Breast epithelium (tissue), 4 donors: ENCODE measurements around the gene KLHL12. TPM values are rescaled to one million over a fixed set of nuclear protein-coding genes. Genes with fewer than 3 reads are reported as not detected.
"Not testable (repeated sequence)": the region's sequence is repeated elsewhere in the genome, so short reads cannot be mapped to it uniquely, and the experiment has no call there.

Source experiments
- DNase-seq, 2 donors: peaks; one replicate each; pipeline ENCODE4 v3.0.0-alpha.2; 2019; ENCODE audit warnings: low spot score in 2 of 2
- H3K27ac ChIP-seq, 2 donors: fragments of 200-600 bp; sonication (generic) in 1 of 2; one replicate each; pipeline ENCODE4 v1.5.1; 2016 to 2019; ENCODE audit warnings: mild to moderate bottlenecking in 1 of 2
- H3K27me3 ChIP-seq, 2 donors: fragments of 200-600 bp; sonication (generic) in 1 of 2; one replicate each; pipeline versions ENCODE4 v1.5.1 to v1.6.0; 2017 to 2019; ENCODE audit warnings: control low read depth in 1 of 2, mild to moderate bottlenecking in 1 of 2
- H3K36me3 ChIP-seq: fragments of 200-600 bp; one replicate; pipeline ENCODE4 v1.5.1; 2019
- H3K4me1 ChIP-seq, 2 donors: fragments of 200-600 bp; sonication (generic); one replicate each; pipeline ENCODE4 v1.5.1; 2016 to 2019; ENCODE audit warnings: control low read depth in 1 of 2
- H3K4me3 ChIP-seq, 3 donors: fragments of 200-600 bp; sonication (generic); 1 replicate in 2 of 3; 2 replicates in 1 of 3; pipeline ENCODE4 v1.5.1; 2016 to 2019; ENCODE audit warnings: mild to moderate bottlenecking in 3 of 3, moderate library complexity in 2 of 3
- H3K9me3 ChIP-seq, 2 donors: fragments of 200-600 bp; sonication (generic) in 1 of 2; one replicate each; pipeline ENCODE4 v1.5.1; 2016 to 2019; ENCODE audit warnings: control low read depth in 1 of 2
- POLR2A ChIP-seq: fragments of 450-650 bp; IDR thresholded peaks from one replicate; pipeline ENCODE4 v1.6.1; 2016; ENCODE audit warnings: antibody characterized with exemption, mild to moderate bottlenecking, moderate library complexity
- POLR2AphosphoS5 ChIP-seq, 3 donors: sonication (generic); formaldehyde crosslinking; IDR thresholded peaks; one replicate each; pipeline ENCODE4 v1.6.1; 2017; ENCODE audit warnings: antibody characterized with exemption in 3 of 3
- intact Hi-C: fragments of 100-400 bp; cut with DNase I; formaldehyde crosslinking; loops from one replicate; pipeline ENCODE4 v1.15.1; 2023; ENCODE audit warnings: low total_unique reads
- total RNA-seq, 3 donors: library from RNA; depleted of rRNA; stranded (reverse); fragments of >200 nt; gene quantifications; one replicate each; pipeline ENCODE4 v1.1.0, GENCODE V29; 2016
- TF ChIP-seq, protein P1 (sequence below), 3 donors: fragments of 450-650 bp; IDR thresholded peaks; one replicate each; pipeline ENCODE4 v1.5.1; 2016 to 2017; ENCODE audit warnings: antibody characterized with exemption in 3 of 3, mild to moderate bottlenecking in 3 of 3, moderate library complexity in 3 of 3

The KLHL12 gene
- total RNA-seq, 3 donors from 2014 or later: 21.3 to 26.4 (median 25.5) TPM

- no peaks in the 10 kb centered on the region for H3K9me3 ChIP-seq
- DNase-seq: no peak
- H3K36me3 ChIP-seq: peaks cover 25% of the 10 kb centered on the region
- TF ChIP-seq POLR2A: no peak
- TF ChIP-seq POLR2AphosphoS5 (IDR thresholded peaks at IDR 0.05): no peak
- TF ChIP-seq, protein P1, sequence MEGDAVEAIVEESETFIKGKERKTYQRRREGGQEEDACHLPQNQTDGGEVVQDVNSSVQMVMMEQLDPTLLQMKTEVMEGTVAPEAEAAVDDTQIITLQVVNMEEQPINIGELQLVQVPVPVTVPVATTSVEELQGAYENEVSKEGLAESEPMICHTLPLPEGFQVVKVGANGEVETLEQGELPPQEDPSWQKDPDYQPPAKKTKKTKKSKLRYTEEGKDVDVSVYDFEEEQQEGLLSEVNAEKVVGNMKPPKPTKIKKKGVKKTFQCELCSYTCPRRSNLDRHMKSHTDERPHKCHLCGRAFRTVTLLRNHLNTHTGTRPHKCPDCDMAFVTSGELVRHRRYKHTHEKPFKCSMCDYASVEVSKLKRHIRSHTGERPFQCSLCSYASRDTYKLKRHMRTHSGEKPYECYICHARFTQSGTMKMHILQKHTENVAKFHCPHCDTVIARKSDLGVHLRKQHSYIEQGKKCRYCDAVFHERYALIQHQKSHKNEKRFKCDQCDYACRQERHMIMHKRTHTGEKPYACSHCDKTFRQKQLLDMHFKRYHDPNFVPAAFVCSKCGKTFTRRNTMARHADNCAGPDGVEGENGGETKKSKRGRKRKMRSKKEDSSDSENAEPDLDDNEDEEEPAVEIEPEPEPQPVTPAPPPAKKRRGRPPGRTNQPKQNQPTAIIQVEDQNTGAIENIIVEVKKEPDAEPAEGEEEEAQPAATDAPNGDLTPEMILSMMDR (IDR thresholded peaks at IDR 0.05): no peak
- no peaks in the 10 kb centered on the region for H3K27me3 ChIP-seq
- no peak overlapping the region for H3K27ac ChIP-seq
- no peak overlapping the region for H3K4me3 ChIP-seq
- H3K4me1 ChIP-seq: no peaks in the 10 kb centered on the region
- intact Hi-C loops: no loop called here
These were observed 14.3 kb upstream of the KLHL12 start for GRCh38 chr1:202941372-202941771.

- TF ChIP-seq POLR2A (no peak), POLR2AphosphoS5 (IDR thresholded peaks at IDR 0.05) (no peak)
- TF ChIP-seq, protein P1 (IDR thresholded peaks at IDR 0.05): no peak
- intact Hi-C loops: no loop called here
- Histone ChIP-seq H3K27ac (no peak overlapping the region), H3K4me3 (no peak overlapping the region), H3K36me3 (peaks cover 25% of the 10 kb centered on the region), H3K9me3 (no peaks in the 10 kb centered on the region), H3K4me1 (no peaks in the 10 kb centered on the region), H3K27me3 (no peaks in the 10 kb centered on the region)
- DNase-seq: no peak
These were observed 13.5 kb upstream of the KLHL12 start for GRCh38 chr1:202940561-202940960.

- peaks cover 13% of the 10 kb centered on the region for H3K36me3 ChIP-seq
- intact Hi-C loops: no loop called here
- no peak for DNase-seq
- no peak overlapping the region for H3K27ac ChIP-seq
- H3K4me1 ChIP-seq: no peaks in the 10 kb centered on the region
- no peaks in the 10 kb centered on the region for H3K27me3 ChIP-seq
- no peak overlapping the region for H3K4me3 ChIP-seq
- no peaks in the 10 kb centered on the region for H3K9me3 ChIP-seq
- no peak for TF ChIP-seq POLR2AphosphoS5 (IDR thresholded peaks at IDR 0.05)
- TF ChIP-seq, protein P1 (IDR thresholded peaks at IDR 0.05): no peak
- no peak for TF ChIP-seq POLR2A
These were observed 11.4 kb upstream of the KLHL12 start for GRCh38 chr1:202938287-202938925.

- H3K27me3 ChIP-seq, H3K27ac ChIP-seq, H3K4me1 ChIP-seq, H3K36me3 ChIP-seq, intact Hi-C loops, H3K4me3 ChIP-seq, DNase-seq, H3K9me3 ChIP-seq: not testable (repeated sequence)
These were observed 9.4 kb upstream of the KLHL12 start for GRCh38 chr1:202936409-202936808.

DNA sequence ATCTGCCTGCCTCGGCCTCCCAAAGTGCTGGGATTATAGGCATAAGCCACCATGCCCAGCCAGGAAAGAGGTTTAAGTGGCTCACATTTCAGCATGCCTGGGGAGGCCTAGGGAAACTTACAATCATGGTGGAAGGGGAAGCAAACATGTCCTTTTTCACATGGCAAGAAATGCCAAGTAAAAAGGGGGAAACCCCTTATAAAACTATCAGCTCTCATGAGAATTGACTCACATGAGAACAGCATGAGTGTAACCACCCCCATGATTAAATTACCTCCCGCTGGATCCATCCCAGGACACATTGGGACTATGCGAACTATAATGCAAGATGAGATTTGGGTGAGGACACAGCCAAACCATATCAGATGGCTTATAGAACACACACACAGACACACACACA is 8.8 kb upstream of the KLHL12 start:
- Histone ChIP-seq H3K27ac (no peak overlapping the region), H3K4me1 (no peaks in the 10 kb centered on the region), H3K9me3 (no peaks in the 10 kb centered on the region), H3K4me3 (no peak overlapping the region), H3K36me3 (peaks cover under 1% of the 10 kb centered on the region), H3K27me3 (no peaks in the 10 kb centered on the region)
- intact Hi-C loops: no loop called here
- DNase-seq: no peak
- TF ChIP-seq, protein P1 (IDR thresholded peaks at IDR 0.05): no peak
- TF ChIP-seq POLR2A (no peak), POLR2AphosphoS5 (IDR thresholded peaks at IDR 0.05) (no peak)

DNA sequence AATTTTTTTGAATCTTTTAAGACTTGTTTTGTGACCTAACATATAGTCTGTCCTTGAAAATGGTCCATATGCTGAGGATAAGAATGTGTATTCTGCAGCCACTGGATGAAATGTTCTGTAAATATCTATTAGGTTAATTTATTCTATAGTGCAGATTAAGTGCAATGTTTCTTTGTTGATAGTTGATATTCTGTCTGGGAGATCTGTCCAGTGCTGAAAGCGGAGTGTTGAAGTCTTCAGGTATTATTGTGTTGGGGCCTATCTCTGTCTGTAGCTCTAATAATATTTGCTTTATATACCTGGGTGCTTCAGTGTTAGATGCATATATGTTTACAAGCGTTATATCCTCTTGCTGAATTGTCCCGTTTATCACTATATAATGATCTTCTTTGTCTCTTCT is 7.7 kb upstream of the KLHL12 start:
- intact Hi-C loops: no loop called here
- TF ChIP-seq POLR2AphosphoS5 (IDR thresholded peaks at IDR 0.05) (no peak), POLR2A (no peak)
- TF ChIP-seq, protein P1 (IDR thresholded peaks at IDR 0.05): no peak

More for the DNA sequence above, 7.7 kb upstream of the KLHL12 start:
- no peak for DNase-seq
- Histone ChIP-seq H3K4me1 (no peaks in the 10 kb centered on the region), H3K27me3 (no peaks in the 10 kb centered on the region), H3K27ac (no peak overlapping the region), H3K36me3 (no peaks in the 10 kb centered on the region), H3K9me3 (no peaks in the 10 kb centered on the region), H3K4me3 (no peak overlapping the region)
